ENCODE data around the gene GIGYF2.

- TF ChIP-seq CTCF (IDR thresholded peaks at IDR 0.05) (no peak), JUND (IDR thresholded peaks at IDR 0.05) (no peak), EZH2phosphoT487 (IDR thresholded peaks at IDR 0.05; ENCODE audit: borderline replicate concordance, low read depth) (no peak), POLR2AphosphoS5 (IDR thresholded peaks at IDR 0.05; ENCODE audit: low read depth, low read length) (no peak), FOXM1 (IDR thresholded peaks at IDR 0.05; ENCODE audit: low read depth) (no peak), NRF1 (IDR thresholded peaks at IDR 0.05; ENCODE audit: low read depth, low read length) (no peak), TAF1 (IDR thresholded peaks at IDR 0.05; ENCODE audit: borderline replicate concordance, low read depth, low read length) (no peak)
Observed at GRCh38 chr2:232773815-232774214, 76.7 kb downstream of the GIGYF2 start.
